Measurements from ENCODE around the gene ITGA2. TPM values are rescaled to one million over a fixed set of nuclear protein-coding genes. Genes with fewer than 3 reads are reported as not detected.
"Not testable (repeated sequence)": the region's sequence is repeated elsewhere in the genome, so short reads cannot be mapped to it uniquely, and the experiment has no call there.

ITGA2 gene
- total RNA-seq, 2 donors from 2014 or later, result 1.5 to 2.3 TPM

- no peaks in the 10 kb centered on the region for H3K9me3 ChIP-seq
- no peaks in the 10 kb centered on the region for H3K36me3 ChIP-seq
- H3K4me3 ChIP-seq, result no peak overlapping the region
- no peak for DNase-seq (ENCODE audit: low spot score)
- H3K27me3 ChIP-seq, result no peaks in the 10 kb centered on the region
- no peak for TF ChIP-seq CTCF (IDR thresholded peaks at IDR 0.05)
- H3K4me1 ChIP-seq, result no peaks in the 10 kb centered on the region
- H3K27ac ChIP-seq, result no peak overlapping the region
Observed at GRCh38 chr5:52961274-52961681, 27.9 kb upstream of the ITGA2 start.

- H3K4me3 ChIP-seq, result no peak overlapping the region
- no peaks in the 10 kb centered on the region for H3K36me3 ChIP-seq
- no peaks in the 10 kb centered on the region for H3K9me3 ChIP-seq
- no peaks in the 10 kb centered on the region for H3K27me3 ChIP-seq
- H3K27ac ChIP-seq, result no peak overlapping the region
- DNase-seq (ENCODE audit: low spot score), result no peak
- no peak for TF ChIP-seq CTCF (IDR thresholded peaks at IDR 0.05)
- no peaks in the 10 kb centered on the region for H3K4me1 ChIP-seq
Observed at GRCh38 chr5:52963636-52964035, 25.5 kb upstream of the ITGA2 start.

DNA sequence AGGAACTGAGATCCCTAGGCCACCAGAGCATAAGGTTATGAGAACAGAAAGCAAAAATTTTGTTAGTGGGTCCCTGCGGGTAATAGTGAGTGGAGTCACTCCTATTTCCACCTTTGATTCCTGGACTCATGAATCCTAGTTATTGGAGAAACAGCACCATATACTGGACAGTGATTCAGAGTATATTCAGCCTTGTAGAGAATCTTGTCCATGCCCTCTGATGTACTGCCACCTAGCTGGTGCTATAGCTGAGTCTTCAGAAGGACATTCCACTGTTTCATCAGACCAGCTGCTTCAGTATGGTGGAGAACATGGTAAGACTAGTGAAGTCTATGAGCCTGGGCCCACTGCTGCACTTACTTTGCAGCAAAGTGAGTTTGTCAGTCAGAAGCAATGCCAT lies 25.0 kb upstream of the ITGA2 start:
- no peak for DNase-seq (ENCODE audit: low spot score)
- no peaks in the 10 kb centered on the region for H3K9me3 ChIP-seq
- no peak for TF ChIP-seq CTCF (IDR thresholded peaks at IDR 0.05)
- no peak overlapping the region for H3K27ac ChIP-seq
- H3K4me3 ChIP-seq, result no peak overlapping the region
- H3K27me3 ChIP-seq, result no peaks in the 10 kb centered on the region
- H3K4me1 ChIP-seq, result no peaks in the 10 kb centered on the region
- no peaks in the 10 kb centered on the region for H3K36me3 ChIP-seq

DNA sequence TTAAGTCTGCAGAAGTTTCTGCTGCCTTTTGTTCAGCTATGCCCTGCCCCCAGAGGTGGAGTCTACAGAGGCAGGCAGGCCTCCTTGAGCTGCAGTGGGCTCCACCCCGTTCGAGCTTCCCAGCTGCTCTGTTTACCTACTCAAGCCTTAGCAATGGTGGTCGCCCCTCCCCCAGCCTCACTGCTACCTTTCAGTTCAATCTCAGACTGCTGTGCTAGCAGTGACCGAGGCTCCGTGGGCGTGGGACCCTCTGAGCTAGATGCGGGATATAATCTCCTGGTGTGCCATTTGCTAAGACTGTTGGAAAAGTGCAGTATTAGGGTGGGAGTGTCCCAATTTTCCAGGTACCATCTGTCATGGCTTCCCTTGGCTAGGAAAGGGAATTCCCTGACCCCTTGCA lies 13.0 kb upstream of the ITGA2 start:
- not testable (repeated sequence) for H3K27ac ChIP-seq; H3K36me3 ChIP-seq; H3K27me3 ChIP-seq; H3K4me1 ChIP-seq; DNase-seq (ENCODE audit: low spot score); H3K4me3 ChIP-seq
- peaks cover 0 to 13% of the 10 kb centered on the region in 2 donors for H3K9me3 ChIP-seq

- no peaks in the 10 kb centered on the region for H3K36me3 ChIP-seq
- H3K4me1 ChIP-seq, result no peaks in the 10 kb centered on the region
- H3K27me3 ChIP-seq, result no peaks in the 10 kb centered on the region
- H3K27ac ChIP-seq, result no peak overlapping the region
- H3K9me3 ChIP-seq, result peaks cover 0 to 13% of the 10 kb centered on the region in 2 donors
- TF ChIP-seq CTCF (IDR thresholded peaks at IDR 0.05), result no peak
- DNase-seq (ENCODE audit: low spot score), result no peak
- no peak overlapping the region for H3K4me3 ChIP-seq
Observed at GRCh38 chr5:52977264-52977897, 11.8 kb upstream of the ITGA2 start.

- H3K9me3 ChIP-seq, result peaks cover 0 to 8% of the 10 kb centered on the region in 2 donors
- no peak for DNase-seq (ENCODE audit: low spot score)
- no peak overlapping the region for H3K4me3 ChIP-seq
- peaks cover 0 to 3% of the 10 kb centered on the region in 2 donors for H3K4me1 ChIP-seq
- no peak for TF ChIP-seq CTCF (IDR thresholded peaks at IDR 0.05)
- H3K36me3 ChIP-seq, result no peaks in the 10 kb centered on the region
- no peak overlapping the region for H3K27ac ChIP-seq
- H3K27me3 ChIP-seq, result no peaks in the 10 kb centered on the region
Observed at GRCh38 chr5:52981507-52981906, 7.6 kb upstream of the ITGA2 start.
